ENCODE data around the gene WDR7.

Gene WDR7

DNA sequence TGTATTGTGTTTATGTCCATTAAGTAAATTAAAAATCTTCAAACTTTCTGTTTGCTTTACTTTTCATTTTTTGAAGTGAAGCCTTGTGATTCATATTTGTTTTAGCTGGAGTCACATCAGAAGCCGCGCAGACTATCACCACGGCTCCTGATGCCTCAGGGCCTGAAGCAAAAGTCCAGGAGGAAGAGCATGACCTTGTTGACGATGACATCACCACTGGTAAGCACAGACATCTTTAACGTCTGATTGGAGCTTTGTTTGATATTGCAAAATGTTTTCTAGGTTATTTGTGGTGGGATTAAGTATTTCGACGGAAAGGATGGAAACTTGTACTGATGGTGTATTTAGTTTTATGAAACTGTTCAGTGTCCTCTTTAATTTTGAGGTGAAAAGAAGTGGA, 164.8 kb downstream of the WDR7 start:
- no peak for DNase-seq

DNA sequence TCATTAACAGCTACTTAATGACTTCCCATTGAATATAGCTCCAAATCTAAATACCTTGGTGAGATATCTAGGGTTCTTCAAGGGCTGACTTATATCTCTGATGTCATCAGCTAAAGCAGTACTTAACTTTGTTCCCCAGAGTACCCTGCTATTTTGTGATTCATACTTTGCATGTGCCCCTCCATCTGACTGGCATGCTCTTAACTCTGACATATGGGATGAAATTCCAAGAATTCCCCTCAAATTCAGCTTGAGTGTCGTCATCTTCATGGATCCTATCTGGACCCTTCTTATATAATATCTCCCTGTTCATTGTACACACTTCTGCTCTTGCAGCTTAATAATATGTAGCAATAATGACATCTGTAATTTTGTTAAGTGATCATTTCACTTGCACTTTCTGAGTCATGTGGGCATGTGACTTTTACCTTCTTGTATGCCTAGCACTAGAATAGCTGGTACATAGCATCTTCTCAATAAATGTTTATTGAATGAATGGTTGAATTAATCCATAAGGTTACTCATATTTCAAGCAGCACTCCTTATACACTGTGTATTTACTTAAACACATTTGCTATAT, 172.9 kb downstream of the WDR7 start:
- no peak for DNase-seq

DNA sequence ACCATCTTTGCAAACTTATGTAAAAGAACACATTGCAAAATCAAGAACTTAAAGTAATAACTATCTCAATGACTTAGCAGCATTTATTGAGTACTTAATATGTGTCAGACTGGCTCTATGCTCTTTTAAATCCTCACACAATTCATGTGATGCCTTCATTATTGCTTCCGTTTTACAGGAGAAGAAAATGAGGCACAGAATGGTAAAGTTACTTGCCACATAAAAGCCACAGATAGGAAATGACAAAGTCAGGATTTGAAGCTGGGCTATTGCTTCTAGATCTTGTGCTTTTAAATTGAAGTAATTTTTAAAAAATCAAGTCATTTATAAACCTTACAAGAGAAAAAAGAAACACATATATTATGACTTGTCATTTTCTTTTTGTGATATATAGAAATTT, 174.2 kb downstream of the WDR7 start:
- no peak for DNase-seq

DNA sequence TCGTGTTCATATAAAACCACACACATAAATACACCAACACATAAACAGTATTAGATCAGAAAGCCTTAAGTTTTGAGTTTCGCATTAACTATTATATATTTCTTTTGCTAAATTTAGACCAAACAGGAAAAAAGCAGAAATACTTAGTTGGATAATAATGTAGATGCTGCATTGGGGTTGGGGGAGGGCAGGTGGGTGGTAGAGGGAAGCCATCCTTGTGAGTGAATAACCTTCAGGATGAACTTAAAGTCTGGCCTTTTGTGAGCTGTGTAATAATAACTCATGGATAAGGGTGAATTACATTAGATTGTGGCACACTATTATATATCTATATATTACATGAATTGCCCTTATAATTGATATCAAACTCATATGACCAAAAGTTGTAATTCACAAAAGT, 174.7 kb downstream of the WDR7 start:
- DNase-seq, result no peak

DNA sequence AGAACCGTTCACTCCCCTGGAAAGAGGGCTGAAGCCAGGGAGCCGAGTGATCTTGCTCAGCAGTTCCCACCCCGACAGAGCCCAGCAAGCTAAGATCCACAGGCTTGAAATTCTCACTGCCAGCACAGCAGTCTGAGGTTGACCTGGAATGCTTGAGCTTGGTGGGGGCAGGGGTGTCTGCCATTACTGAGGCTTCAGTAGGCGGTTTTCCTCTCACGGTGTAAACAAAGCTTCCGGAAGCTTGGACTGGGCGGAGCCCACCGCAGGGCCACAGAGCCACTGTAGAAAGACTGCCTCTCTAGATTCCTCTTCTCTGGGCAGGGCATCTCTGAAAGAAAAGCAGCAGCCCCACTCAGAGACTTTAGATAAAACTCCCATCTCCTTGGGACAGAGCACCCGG, 180.8 kb downstream of the WDR7 start:
- no peak for DNase-seq

- DNase-seq, result no peak
Observed at GRCh38 chr18:56835331-56835730, 184.2 kb downstream of the WDR7 start.

DNA sequence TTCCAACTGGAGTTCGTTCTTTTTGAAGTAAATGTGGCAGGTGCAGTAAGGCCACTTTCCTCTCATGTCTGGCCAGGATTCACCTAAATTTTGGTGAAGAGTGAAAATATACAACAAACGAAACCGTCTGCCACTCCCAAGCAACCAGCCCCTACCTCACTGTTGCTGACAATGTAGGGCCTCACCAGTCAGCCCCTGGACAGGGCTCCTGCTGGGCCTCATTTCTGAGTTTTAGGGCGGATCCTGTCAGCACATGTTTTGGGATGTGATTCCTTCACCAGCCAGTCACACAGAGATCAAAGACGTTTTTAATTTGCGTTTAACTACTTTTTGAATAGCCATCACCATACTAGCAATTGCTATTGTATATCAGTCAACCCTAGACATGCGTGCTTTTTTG, 185.0 kb downstream of the WDR7 start:
- no peak for DNase-seq

DNA sequence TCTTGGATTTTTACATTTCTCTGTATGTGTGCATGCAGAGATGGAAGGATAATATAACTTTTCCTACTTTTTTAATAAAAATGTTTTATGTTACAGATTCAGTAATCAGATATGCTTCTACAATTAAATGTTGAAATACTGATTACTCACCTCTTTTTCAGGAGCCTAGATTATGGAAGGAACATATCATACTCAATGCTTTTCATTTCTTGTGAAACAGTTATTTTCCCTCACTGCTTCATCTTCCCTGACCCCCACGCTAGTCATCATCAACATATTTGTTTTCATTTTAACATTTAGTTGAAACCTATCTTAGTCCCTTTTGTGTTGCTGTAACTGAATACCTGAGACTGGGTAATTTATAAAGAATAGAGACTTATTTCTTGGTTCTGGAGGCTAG, 190.7 kb downstream of the WDR7 start:
- no peak for DNase-seq

GRCh38 chr18:56843241-56843640, 192.1 kb downstream of the WDR7 start:
- no peak for DNase-seq

DNA sequence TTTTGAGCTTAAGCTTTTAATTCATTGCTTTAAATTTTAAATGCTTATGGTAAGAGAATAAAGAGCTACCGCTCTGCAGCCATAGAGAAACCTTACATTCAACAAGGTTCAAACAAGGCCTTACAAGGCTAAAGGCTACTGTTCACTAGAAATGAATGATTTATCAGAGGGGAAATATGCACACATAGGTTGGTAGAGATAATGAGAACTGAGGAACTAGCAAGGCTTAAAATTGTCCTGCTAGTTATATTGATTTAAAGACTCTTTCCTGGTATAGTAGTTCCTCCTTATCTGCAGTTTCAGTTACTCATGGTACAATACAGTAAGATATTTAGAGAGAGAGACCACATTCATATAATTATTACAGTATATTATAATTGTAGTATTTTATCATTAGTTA, 193.4 kb downstream of the WDR7 start:
- no peak for DNase-seq

DNA sequence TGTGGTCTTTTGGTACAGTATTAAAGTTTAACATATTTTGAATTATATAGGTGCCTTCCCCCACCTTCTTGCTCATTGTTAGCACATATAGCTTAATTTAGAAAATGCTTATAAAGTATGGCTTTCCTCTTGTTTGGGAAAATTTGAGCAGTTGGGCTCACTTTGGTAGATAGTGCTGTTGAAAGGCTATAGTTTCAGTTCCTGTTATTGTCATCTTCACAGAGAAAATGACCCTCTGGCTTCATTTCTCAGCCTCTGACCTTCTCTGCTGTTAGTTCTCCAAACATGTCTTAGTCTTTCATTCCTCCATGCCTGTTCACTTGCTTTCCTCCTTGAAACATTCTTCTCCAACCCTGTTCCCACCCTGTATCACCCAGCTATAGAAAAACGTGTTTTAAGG, 200.6 kb downstream of the WDR7 start:
- DNase-seq, result no peak

GRCh38 chr18:56853961-56854360, 202.8 kb downstream of the WDR7 start:
- DNase-seq, result no peak

DNA sequence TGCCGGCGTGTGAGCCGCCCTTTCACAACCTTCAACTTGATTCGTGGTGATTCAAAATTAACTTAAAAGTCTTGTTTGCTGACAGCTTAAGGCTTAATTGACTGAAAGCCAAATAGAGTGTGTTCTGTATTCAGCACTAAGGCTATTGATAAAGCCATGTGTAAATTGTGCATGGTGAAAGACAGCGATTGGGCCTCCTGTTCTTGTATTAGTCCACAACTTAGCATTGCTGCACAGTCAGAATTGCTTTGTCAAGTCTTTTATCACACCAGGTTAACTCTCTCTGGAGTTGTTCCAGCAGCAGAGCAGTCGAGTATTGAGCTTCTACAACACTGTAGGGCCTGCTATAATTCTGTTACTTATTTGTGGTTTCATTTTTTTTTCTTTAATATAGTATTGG, 210.1 kb downstream of the WDR7 start:
- DNase-seq, result peak; percentile 70

DNA sequence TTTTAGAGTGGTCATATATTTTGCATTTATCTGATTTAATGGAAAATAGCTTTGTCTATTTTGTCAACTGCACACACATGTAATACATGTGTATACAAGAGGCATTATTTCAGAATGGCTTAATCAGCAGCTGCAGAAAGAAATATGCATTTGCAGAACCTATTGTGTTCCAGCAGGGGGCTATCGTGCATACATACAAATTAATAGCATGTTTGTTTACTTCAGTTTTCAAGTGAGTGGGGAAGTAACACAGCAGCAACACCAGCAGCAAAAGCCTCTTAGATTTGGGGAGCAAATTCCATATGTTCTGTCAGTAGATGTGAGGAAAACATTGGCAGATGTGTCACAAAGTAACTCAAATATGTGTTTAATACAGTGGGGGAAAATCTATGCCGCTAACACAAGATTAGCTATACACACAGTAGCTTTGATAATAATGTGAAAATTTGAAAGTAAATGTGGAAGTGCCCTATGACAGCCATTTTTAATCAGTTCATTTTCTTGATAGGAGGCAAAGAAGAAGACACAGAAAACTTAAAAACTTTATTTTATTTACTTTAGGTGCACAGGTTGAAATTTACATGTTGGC, 218.1 kb downstream of the WDR7 start:
- peak; percentile 81 for DNase-seq

DNA sequence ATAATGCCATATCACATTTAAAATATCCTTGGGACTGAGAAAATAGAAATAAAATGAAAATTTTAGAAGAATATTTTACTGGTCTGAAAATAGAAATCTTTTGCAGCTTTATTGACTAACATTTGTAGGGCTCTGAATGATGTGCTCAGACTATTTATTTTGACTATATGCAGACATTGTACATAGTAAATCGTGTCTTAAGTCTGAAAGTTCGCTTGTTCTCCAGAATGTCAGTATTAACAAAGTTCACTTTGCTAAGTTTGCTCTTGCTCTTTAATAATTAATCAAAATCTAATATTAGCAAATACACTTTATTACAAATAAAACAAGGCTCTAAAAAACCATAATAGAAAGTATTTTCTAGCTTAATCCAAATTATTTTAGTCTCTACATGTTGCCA, 219.8 kb downstream of the WDR7 start:
- DNase-seq, result no peak

- DNase-seq, result no peak
Observed at GRCh38 chr18:56872140-56872539, 221.0 kb downstream of the WDR7 start.

DNA sequence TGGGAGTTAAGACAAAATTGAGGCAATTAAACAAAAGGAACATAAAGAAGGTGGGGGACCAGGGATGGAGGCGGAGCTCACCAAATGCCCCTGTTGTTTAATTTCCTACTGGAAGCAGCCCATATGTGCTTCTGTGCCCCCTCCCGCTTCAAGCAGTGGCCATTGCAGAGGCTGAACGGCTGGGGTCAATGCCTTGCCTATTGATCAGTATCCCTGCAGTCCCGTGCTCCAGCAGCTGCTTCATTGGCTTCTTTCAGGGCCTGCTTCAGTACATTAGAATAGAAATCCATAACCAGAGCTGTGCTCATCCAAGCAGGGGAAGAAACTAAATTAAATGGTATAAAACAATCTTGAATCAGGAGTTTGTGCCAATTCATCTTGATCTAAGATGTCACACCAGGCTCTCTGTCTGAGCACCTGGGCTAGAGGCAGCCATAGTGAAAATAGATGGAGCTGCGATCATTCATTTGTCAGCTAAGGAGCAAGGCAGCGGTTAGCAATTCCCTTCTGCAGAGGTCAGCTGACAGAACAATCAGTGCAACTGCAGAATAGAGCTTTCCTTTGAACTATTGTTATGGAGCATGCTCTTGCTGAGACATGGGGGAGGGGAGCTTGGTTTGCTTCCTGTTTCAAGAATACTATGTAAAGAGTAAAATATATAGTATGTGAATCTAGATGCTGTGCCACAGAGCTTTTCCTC, 222.4 kb downstream of the WDR7 start:
- DNase-seq, result peak; percentile 53

- no peak for DNase-seq
Observed at GRCh38 chr18:56878711-56879110, 227.6 kb downstream of the WDR7 start.

GRCh38 chr18:56884511-56884910, 233.4 kb downstream of the WDR7 start:
- DNase-seq, result no peak

- DNase-seq, result no peak
Observed at GRCh38 chr18:56888978-56889377, 237.8 kb downstream of the WDR7 start.

DNA sequence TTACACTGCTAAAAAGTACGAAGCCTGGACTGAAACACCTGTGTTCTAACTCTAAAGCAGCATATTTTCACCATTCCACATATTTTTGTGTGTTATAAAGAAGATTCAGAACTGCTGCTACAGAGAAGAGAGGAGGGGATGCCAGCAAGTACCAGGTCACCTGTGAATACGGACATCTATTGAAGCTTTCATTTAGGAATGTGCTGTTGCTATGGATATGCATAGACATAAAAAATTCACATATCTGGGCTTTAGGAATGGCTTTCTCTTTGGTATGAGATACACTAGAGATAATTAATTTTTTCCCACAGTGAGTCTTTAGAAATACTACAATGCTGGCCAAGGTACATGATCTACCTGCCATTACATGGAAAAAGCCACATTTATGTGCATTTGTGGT, 238.5 kb downstream of the WDR7 start:
- no peak for DNase-seq

- DNase-seq, result no peak
Observed at GRCh38 chr18:56890632-56891031, 239.5 kb downstream of the WDR7 start.

GRCh38 chr18:56891116-56891515, 240.0 kb downstream of the WDR7 start:
- DNase-seq, result no peak

- DNase-seq, result no peak
Observed at GRCh38 chr18:56891870-56892269, 240.7 kb downstream of the WDR7 start.

DNA sequence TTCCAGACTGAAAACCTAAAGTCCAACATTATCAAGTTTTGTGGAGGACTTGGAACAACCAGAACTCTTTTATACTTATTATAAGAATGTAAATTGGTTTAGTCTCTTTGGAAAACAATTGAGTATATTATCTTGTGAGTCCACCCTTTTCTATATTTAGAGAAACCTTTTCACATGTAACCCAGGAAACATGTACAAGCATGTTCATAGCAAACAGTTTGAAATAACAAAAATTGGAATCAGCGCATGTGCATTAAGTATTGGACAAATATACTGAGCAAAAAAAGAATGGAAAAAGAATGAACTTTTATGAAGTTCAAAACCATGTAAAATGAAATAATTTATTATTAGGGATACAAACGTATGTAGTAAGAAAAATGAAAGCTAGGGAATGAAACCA, 246.0 kb downstream of the WDR7 start:
- no peak for DNase-seq
